Neural crest cell (in vitro differentiated cells): Measurements from ENCODE around the gene TIAM1. TPM values are rescaled to one million over a fixed set of nuclear protein-coding genes. Genes with fewer than 3 reads are reported as not detected.
A peak's percentile ranks its signal among the peaks of the same experiment; 100 is the strongest.

ENCODE experiments used
- DNase-seq: peaks from one replicate; pipeline ENCODE4 v3.0.0; 2021; ENCODE audit warnings: low read depth, mixed read lengths, low spot score
- H3K27ac Mint-ChIP-seq: one replicate; pipeline ENCODE4 v1.8.0; 2021; ENCODE audit warnings: mild to moderate bottlenecking, mixed read lengths; ENCODE audit not compliant: unreplicated experiment
- H3K27me3 Mint-ChIP-seq: 2 replicates; pipeline ENCODE4 v1.8.0; 2021; ENCODE audit warnings: low read depth, mild to moderate bottlenecking, mixed read lengths
- H3K36me3 Mint-ChIP-seq: 2 replicates; pipeline ENCODE4 v1.8.0; 2021; ENCODE audit warnings: low read depth, mild to moderate bottlenecking, mixed read lengths
- H3K4me1 Mint-ChIP-seq: 2 replicates; pipeline ENCODE4 v1.8.0; 2021; ENCODE audit warnings: mixed read lengths
- H3K4me3 Mint-ChIP-seq: one replicate; pipeline ENCODE4 v1.8.0; 2021; ENCODE audit warnings: mild to moderate bottlenecking, mixed read lengths
- H3K9me3 Mint-ChIP-seq: 2 replicates; pipeline ENCODE4 v1.8.0; 2021; ENCODE audit warnings: mixed read lengths
- total RNA-seq: library from RNA; stranded (reverse); gene quantifications from 2 replicates; pipeline ENCODE4 v1.2.1, GENCODE V29; 2021
- TF ChIP-seq, protein P1 (sequence below): fragments of 200-600 bp; sonication (generic); conservative IDR thresholded peaks from 2 replicates; pipeline ENCODE4 v1.5.0; 2021; ENCODE audit warnings: antibody characterized with exemption, mild to moderate bottlenecking

The TIAM1 gene
- total RNA-seq, 1 donor from 2014 or later = 53.6 TPM

DNA sequence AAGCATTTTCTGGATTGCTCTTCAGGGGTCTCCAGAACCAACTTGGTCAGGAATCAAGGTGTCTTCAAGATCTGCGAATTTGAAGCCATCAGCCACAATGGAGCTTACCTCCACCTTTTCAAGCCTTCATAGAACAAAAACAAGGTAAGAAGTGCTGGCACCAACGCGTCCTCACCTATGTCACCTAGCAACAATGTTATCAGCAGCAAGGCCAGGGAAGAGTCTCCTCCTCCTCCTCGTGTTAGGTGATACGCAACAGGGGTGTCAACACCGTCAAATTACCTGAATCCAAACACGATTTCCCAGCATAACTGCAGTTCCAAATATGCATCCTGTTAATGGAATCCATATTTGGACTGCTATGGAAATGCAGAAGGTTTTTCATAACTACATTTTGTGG is 4.1 kb upstream of the TIAM1 start:
- TF ChIP-seq, protein P1, sequence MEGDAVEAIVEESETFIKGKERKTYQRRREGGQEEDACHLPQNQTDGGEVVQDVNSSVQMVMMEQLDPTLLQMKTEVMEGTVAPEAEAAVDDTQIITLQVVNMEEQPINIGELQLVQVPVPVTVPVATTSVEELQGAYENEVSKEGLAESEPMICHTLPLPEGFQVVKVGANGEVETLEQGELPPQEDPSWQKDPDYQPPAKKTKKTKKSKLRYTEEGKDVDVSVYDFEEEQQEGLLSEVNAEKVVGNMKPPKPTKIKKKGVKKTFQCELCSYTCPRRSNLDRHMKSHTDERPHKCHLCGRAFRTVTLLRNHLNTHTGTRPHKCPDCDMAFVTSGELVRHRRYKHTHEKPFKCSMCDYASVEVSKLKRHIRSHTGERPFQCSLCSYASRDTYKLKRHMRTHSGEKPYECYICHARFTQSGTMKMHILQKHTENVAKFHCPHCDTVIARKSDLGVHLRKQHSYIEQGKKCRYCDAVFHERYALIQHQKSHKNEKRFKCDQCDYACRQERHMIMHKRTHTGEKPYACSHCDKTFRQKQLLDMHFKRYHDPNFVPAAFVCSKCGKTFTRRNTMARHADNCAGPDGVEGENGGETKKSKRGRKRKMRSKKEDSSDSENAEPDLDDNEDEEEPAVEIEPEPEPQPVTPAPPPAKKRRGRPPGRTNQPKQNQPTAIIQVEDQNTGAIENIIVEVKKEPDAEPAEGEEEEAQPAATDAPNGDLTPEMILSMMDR = no peak
- peaks cover 12% of the 10 kb centered on the region for H3K27me3 Mint-ChIP-seq
- no peaks in the 10 kb centered on the region for H3K9me3 Mint-ChIP-seq
- no peak overlapping the region for H3K4me3 Mint-ChIP-seq
- DNase-seq = no peak
- H3K36me3 Mint-ChIP-seq = peaks cover 5% of the 10 kb centered on the region
- H3K4me1 Mint-ChIP-seq = peaks cover 54% of the 10 kb centered on the region
- H3K27ac Mint-ChIP-seq = no peak overlapping the region

DNA sequence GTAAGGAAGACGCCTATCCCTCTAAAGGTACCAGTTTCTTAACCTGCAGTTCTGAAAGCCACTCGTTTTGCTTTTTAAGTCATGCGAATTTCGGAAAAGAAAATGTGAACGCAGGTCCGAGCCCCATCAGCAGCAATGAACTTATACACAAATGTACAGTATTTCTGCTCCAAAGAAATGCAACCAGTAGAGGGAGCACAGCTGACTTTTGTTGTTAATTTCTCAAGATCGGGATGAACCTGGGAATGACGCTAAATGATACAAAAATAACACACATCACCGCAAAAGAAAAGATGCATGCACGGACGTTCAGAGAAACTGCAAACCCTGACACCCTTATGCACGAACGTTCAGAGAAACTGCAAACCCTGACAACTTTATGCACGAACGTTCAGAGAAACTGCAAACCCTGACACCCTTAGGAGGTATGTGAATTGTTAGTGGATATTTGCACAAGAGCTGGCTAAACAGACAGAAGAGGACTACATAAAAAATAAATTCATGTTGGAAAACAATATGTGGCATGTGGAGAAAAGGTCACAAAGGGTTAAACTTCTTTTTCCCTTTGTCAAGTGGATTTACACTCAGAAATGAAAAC is 3.5 kb upstream of the TIAM1 start:
- H3K4me3 Mint-ChIP-seq = peak overlapping the region; percentile 9
- TF ChIP-seq, protein P1 = peak; percentile 60
- peaks cover 58% of the 10 kb centered on the region for H3K4me1 Mint-ChIP-seq
- peaks cover 16% of the 10 kb centered on the region for H3K27me3 Mint-ChIP-seq
- no peaks in the 10 kb centered on the region for H3K9me3 Mint-ChIP-seq
- no peak overlapping the region for H3K27ac Mint-ChIP-seq
- peaks cover 5% of the 10 kb centered on the region for H3K36me3 Mint-ChIP-seq
- DNase-seq = peak; percentile 8

DNA sequence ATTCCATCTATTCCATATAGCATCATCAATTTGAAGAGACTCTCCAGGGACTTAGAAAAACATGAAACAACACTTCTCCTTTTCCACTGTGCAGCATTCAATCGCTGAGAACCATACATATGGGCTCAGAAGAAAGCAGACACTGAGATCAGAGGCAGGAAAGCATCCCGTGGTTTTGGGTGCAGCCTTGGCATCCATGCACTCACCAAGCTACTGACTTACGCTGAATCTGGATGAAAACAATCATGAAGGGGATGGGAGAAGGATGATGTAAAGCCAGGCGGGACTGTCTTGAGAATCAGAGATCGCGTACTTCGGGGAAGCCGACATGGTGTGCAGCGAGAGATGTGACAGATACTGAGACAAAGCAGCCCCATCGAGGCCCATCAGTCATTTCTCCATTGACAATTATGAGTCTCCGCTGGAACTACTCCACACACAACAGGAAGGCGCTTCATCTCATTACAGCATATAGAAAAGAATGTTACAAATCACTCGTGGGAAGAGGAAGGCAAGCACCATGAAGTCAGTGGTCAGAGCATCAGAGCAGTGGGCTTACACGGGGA is 2.3 kb upstream of the TIAM1 start:
- peaks cover 5% of the 10 kb centered on the region for H3K36me3 Mint-ChIP-seq
- TF ChIP-seq, protein P1 = no peak
- H3K27me3 Mint-ChIP-seq = peaks cover 19% of the 10 kb centered on the region
- H3K4me1 Mint-ChIP-seq = peaks cover 54% of the 10 kb centered on the region
- H3K4me3 Mint-ChIP-seq = peak overlapping the region; percentile 7
- DNase-seq = no peak
- no peak overlapping the region for H3K27ac Mint-ChIP-seq
- no peaks in the 10 kb centered on the region for H3K9me3 Mint-ChIP-seq

DNA sequence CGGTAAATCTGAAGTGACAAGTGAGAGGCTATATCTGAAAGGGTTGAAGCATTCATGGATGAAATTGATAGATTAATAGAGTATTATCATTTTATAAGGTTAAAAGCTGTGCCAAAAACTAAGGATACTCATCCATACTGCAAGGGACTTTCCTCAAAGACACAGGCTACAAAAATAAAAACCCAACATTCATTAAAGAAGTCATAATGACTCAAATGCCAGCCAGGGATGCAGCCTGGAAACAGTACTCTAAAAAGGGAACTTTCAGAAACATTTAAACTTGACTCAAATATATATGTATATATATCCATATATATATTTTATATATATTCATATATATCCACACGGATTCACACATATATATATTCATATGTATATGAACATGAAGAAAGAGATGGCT is 1.1 kb upstream of the TIAM1 start:
- no peak for DNase-seq
- peaks cover under 1% of the 10 kb centered on the region for H3K36me3 Mint-ChIP-seq
- H3K4me3 Mint-ChIP-seq = peak overlapping the region; percentile 48
- TF ChIP-seq, protein P1 = no peak
- no peaks in the 10 kb centered on the region for H3K9me3 Mint-ChIP-seq
- H3K4me1 Mint-ChIP-seq = peaks cover 45% of the 10 kb centered on the region
- H3K27me3 Mint-ChIP-seq = peaks cover 19% of the 10 kb centered on the region
- no peak overlapping the region for H3K27ac Mint-ChIP-seq

DNA sequence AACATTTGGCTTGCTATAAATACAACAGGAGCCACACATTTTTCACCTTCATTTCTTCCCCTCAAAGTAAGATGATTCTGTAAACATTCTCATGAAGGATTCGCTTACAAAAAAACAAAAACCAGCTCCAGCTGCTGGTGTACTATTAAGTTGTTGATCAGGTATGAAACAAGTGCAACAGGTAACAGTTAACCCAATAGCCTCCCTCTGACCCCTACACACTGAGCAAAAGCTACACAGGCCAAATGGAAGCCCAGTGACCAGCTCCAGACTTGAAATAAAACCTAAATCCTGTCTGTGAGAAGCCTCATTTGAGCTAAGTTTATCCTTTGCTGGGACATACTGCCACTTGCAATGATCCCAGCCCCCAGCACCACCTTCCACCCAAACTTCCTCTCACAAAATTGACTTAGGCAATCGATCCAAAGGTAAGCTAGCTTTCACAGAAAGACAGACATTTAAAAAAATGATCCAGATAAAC is 991 bp downstream of the TIAM1 start:
- TF ChIP-seq, protein P1 = no peak
- no peaks in the 10 kb centered on the region for H3K36me3 Mint-ChIP-seq
- H3K4me3 Mint-ChIP-seq = peak overlapping the region; percentile 90
- DNase-seq = no peak
- H3K4me1 Mint-ChIP-seq = peaks cover 49% of the 10 kb centered on the region
- peaks cover 19% of the 10 kb centered on the region for H3K27me3 Mint-ChIP-seq
- peak overlapping the region; percentile 89 for H3K27ac Mint-ChIP-seq
- no peaks in the 10 kb centered on the region for H3K9me3 Mint-ChIP-seq
